ENCODE measurements around the gene GFRA4.
"Not testable (repeated sequence)": the region's sequence is repeated elsewhere in the genome, so short reads cannot be mapped to it uniquely, and the experiment has no call there.

GFRA4 gene

DNA sequence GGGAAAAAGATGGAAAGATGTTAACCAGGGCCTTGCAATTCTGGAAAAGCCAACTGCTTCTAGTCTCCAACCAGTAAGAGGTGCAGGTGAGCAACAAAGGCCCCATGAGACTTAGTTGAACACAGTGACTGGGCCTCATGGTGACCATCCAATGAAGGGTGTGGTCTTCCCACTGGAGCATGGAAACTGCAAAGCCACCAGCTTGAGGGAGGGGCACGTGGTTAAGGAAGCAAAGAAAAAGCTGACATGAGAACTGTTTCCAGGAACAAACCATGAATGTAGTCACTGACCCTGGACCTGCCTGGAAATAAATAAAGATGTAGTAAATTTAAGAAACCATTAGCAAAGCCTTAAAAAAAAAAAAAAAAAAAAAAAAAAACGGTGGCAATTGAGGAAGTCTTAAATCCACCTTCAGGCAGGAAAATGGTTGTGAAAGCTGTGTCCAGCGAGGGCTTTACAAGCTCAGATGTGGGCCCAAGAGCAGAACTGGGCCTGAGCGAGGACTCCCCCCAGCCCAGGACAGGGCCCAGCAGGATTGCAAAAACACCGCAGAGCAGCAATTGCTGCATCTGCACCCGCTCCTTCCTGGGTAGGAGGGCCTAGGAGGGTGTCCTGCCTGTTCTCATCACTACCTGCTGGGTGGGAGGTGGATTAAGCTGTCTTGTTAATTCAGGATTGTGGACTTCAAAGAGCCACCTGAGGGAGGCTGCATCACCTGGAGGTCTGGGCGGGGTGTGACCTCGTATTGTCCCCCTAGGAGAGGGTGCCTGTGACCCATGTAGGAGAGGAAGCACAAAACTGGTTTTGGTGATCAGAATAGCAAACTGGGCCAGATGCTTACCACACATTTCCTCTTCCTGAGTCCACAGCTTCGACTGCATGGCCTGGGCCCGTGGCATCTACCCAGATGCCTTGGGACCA lies 10.3 kb downstream of the GFRA4 start:
- peak; percentile 46 for DNase-seq

DNA sequence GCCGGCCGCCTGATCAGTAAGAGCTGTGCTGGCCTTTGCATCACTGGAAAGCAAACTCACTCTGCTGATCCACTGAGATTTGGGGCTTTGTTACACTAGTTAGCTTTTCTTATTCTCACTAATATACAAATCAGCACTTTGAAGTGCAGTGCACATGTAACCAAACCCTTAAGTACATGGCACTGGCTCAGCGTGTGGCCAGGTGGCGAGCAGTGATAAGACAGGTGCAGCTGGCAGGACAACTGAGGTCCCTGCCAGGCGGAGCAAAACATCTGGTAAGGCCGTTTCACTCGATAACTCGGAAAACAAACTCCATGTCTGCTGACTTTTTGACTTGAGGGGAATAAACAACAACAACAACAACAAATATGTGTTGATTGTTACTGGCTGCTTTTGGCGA lies 11.0 kb downstream of the GFRA4 start:
- DNase-seq, result peak; percentile 70

DNA sequence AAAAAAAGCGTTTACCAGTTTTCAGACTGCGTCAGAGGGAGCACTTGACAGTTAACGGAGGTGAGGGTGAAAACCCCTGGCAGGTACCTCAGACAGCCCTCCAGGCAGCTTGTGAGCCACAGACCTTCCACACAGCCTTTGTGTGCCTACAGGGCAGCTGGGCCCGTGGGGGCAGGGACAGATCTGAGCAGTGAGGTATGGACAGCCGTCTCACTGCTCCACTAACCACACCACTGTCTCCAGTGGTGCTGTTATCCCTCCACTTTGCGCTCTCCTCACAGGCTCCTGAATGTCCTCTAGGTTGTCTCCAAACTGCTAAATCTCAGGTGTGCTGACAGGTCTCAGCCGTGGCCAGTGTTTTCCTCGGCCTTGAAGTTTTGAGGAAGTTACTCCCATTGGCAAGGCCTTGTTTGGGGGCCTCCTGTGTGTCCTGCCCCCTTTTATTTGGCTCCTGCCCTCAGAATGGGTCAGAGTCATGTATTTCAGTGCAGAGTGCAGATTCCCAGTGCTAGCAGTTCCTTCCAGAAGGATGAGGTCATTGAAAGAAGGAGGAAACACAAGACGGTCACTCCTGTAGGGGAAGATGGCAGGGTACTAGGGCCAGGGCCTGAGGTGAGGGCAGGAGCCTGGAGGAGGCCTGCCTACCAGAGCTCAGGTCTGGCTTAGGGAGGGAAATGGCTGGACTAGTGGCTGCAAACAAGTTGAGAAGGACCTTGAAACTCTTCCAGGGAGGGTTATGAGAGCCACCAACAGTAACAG lies 11.8 kb downstream of the GFRA4 start:
- peak; percentile 54 for DNase-seq

DNA sequence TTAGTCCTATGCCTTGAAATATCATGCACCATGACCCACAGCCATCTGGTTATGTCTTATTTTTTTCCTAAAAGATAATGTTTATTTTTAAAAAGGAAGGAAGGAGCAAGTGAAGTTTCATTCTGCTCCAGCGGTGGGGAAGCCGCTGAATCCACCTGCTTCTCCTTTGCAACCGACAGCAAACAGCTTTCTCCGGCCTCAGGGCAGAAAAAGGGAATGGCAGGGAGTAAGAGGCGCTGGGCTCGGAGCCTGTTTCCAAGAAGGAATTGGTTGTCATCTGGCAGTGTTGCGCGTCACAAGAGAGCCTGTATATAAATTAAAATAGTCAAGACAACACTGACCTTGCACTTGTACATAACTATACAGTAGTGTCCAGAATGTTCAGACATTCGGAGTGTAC lies 14.2 kb downstream of the GFRA4 start:
- no peak for DNase-seq

DNA sequence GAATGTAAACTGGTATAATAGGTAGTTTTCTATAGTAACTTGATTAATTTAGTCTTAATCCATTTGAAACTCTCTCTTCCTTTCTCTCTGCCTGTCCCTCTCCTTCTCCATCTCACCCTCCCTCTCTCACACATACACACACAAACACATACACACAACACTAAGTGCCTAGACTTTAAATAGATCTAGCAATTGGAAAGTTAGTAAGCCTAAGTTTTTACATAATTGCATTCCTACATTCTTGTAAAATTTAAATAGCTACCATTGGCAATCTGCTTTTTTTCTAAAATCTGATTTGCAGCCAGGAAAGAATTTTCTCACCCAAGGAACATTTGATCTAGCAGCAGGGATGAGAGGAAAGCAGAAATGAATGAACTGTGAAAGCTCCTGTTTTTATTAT lies 15.7 kb downstream of the GFRA4 start:
- DNase-seq, result no peak

DNA sequence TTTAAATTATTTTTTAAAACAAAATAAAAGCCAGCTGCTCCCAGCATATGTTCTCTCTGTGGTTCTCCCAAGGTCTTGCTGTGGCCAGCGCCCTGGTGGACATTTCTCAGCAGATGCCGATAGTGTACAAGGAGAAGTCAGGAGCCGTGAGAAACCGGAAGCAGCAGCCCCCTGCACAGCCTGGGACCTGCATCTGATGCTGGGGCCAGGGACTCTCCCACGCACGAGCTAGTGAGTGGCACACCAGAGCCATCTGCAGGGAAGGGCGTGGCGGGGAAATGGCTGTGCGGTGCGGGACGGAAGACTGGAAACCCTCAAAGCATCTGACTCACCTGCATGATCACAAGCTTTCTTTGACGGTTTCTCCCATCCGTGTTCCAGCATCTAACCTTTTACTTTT lies 16.5 kb downstream of the GFRA4 start:
- DNase-seq, result no peak

DNA sequence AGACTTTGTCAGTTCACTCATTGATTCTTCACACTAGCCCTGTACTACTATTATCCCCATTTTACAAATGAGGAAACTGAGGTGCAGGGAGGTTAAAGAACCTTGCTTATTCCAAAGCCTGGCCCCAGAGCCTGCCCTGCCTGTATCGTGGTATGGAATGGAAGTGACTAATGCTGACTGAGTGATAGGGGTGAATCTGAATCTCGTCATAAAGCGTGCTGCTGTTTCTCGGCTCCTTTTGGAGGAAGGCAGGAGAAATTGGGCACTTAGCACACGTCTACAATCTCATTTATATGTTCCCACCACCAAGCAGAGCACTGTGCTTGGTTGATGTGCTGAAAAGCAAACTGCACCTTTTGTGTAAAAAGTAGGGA lies 17.1 kb downstream of the GFRA4 start:
- no peak for DNase-seq

DNA sequence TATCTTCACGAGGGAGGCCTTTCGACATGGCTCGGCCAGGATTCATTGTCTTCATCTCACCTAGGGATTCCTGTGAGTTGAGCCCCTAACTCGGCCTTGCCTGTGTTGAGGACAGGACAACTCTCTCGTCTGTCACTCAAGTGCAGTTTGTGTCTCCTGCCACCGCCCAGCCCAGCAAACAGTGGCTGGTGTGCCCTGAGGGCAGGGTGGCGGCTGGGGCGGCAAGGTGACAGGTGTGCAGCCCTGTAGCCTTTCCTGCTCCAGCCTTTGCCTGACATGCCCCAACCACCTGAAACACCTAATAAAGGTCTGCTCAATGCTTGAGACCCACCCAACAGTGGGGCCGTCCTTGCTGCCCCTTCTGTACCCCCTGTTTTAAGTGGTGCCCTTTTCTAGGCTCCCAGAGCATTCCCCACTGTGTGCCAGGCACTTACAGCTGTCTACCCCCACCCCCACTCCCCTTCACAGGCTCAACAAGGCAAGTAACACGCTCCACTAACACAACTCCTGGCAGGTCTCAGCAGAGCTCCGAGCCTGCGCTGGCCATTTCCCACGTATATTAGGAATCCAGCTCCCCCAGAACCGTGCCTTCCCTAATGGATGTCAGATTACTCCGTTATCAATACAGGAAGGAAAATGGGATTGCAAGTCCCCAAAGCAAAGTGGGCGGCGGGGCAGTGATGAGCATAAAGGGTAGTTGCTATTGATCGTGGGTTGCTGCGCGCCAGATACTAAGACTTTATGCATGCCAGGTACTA lies 17.7 kb downstream of the GFRA4 start:
- peak; percentile 17 for DNase-seq

DNA sequence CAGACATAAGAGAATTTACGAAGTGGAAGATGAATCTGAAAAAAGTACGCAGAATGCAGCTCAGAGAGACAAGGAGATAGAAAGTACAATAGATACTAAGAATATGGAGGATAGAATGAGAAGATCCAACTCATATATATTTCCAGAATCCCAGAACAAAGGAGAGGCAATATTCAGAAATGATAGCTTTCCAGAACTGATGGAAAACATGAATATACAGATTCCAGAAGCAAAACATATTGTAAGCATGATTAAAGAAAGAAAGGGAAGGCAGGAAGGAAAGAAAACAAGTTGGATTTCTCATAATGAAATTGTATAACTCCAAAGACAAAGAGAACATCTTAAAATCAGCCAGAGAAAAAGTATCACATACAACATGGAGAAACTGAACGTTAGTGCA lies 22.9 kb downstream of the GFRA4 start:
- no peak for DNase-seq

DNA sequence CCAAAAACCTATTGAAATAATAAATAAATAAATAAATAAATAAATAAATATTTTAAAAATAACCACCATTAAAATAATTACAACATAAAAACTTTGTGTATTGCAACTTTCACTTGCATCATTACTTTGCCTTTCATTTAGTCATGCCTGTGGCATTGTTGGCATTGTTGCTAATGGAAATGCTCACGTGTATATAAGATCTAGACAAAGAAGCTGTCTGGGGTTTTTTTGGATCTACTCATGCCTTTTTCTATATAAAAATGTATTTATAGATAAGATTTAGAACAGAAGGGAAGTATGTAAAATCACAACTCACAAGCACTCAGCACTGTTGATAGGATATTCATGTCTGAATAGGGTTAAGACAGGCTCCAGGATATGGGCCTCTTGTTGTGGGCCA lies 27.9 kb downstream of the GFRA4 start:
- DNase-seq, result no peak

DNA sequence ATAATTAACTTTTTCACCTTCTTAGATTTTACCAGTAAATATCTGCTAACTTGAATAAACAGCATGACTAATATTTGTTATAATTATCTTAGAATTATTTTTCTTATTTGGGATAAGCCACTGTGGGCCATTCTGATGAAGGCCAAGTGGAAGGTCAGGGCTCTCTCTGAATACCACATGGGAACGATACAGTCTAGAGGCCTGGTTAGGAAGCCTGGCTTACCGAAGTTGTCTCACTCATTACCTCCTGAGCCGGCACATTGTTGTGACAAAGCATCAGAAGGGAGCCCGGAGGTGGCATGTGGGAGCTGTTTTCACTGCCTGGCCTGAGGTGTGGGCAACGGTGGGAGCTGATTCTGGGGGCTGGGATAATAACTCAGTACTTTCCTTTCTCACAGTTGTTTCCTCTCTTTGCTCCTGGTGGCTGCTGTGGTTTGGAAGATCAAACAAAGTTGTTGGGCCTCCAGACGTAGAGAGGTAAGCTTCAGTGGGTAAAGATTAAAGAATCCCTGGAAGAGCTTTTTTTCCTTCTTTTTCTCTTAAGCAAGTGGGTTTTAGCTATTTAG lies 29.2 kb downstream of the GFRA4 start:
- no peak for DNase-seq

DNA sequence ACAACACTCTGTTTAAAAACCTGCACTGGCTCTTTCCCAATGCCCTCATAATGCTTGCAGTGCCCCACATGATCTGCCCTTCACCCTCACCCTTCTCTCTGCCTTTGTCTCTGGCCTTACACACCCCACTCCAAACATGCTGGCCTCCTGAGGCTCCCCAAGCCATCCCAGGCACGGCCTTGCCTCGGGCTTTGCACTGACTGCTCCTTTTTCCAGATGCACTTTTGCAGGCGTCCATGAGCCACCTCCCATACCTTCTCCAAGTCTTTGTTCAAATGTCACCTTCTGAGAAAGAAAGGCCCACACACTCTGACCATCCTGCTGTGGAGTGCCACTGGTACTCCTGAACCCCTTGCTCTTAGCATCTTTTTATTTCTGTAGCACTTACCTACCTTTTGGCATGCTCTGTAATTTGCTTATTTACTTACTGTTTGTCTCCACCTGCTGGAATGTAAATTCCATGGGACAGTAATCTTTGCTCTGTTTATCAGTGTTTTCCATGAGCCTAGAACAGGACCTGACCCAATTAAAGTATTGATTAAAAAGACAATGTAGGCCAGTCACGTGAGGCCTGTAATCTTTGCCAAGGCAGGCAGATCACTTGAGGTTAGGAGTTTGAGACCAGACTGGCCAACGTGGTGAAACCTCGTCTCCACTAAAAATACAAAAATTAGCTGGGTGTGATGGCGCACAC lies 30.7 kb downstream of the GFRA4 start:
- DNase-seq, result peak; percentile 22

DNA sequence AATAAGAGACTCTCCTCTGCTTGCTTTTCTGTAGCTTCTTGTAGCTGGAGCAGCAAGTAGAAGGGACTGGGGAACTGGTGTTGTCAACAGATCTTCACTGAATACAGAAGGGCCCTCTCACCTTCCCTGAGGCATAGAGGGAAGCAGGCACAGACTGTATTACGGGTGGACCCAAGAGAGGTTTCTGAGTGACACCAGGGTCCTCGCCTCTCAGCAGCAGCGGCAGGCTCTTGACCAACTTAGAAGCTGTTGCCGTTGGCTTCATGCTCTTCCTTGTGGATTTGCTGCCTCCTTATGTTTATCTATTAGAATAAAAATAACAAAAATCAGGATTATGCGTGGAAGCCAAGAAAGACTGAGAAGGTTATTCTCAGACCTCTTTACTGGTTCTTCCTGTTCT lies 31.7 kb downstream of the GFRA4 start:
- no peak for DNase-seq

DNA sequence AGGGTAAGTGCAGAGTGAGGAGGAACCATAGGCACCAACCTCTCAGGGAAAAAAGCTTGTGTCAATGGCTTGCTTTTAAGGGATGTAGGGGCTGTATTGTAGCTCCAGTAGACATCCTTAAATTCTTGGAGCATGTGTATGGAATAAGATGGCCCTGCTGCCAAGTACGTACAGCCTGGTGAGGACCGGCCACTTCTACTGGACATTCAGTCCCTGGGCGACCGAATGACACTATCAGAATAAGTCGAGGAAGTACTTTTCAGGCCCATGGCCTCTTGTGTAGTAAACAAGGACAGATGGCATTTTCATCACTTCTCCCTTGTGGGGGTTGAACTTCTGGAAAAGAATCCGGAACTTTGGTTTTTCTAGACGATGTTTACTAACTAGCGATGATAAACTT lies 32.8 kb downstream of the GFRA4 start:
- no peak for DNase-seq

DNA sequence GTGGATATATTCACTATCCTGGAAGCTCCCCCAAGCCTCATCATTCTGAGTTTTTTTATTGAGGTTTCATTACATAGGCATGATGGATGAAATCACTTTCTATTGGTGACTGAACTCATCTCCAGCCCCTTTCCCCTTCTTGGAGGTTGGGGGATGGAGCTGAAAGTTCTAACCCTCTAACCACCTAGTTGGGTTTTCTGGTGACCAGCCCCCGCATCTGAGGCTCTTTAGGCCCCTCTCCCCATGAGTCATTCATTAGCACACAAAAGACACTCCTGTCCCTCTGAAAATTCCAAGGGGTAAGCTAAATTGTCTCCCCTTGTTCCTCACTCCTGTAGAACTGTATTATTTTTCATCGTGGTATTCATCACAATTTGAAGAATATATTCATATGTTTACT lies 33.3 kb downstream of the GFRA4 start:
- DNase-seq, result no peak

DNA sequence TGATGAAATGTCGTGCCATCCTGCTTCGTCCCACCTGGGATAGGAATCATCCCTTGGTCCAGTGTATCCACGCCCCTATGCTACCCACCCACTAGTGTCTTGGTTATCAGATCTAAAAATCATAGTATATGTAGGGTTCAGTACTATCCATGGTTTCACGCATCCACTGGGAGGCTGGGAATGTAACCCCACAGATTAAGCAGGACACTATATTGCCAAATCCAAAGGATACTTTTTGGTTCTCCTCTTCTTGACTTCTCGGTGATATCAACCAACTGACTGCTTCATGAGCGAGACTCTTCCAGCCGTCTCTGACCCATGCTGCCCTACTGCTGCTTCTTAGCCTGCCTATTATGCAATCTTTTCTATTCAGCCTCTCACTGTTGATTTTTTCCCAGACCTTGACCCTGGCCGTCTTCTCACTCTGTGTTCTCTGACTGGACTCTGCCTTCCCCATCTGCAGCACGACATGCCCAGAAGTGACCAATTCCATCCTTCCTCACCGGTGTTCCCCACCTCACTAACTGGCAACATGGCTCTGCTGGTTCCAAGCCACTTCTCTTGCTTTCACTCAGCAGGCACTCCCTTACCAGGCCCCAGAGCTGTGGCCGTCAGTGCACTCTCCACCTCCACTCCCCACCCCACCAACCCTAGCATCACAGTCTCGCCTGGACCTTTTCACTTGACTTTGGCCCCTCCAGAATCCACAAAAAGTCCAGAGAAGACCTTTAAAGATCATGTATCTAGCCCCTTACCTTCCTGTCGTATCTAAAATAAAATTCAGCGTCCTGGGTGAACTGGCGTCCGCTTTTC lies 34.5 kb downstream of the GFRA4 start:
- no peak for DNase-seq

DNA sequence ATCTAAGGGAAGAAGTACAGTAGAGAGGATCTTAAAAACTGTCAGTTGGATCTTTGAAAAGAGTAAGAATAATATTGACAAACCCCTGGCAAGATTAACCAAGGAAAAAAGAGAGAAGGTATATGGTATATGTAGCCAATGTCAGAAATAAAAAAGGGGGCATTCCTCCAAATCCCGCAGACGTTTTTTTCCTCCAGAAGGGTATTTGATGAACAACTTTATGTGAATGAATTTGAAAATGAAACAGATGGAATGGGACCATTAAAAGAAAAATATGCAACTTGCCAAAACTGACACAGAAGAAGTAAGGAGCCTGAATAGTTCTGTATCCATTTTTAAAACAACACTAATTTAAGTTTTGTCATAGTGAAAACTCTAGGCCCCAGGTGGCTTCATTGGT lies 35.7 kb downstream of the GFRA4 start:
- no peak for DNase-seq

DNA sequence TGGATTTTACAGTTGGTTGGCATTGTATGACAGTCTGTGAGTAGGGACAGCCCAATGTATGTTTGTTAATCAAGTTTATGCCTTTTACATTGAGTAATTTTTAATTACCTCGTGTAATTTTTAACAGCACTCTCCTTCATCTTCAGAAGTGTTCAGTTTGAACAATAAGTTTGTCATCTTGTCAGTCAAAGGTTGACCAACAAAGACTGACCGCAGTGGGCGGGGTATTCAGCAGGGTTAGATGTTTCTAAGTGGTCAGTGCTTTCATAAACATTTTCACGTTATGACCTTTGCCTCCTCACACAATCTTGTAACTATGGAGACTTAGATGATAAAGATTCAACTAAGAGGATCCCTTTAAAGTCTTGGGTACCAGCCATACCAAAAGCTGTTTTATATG lies 40.8 kb downstream of the GFRA4 start:
- no peak for DNase-seq

DNA sequence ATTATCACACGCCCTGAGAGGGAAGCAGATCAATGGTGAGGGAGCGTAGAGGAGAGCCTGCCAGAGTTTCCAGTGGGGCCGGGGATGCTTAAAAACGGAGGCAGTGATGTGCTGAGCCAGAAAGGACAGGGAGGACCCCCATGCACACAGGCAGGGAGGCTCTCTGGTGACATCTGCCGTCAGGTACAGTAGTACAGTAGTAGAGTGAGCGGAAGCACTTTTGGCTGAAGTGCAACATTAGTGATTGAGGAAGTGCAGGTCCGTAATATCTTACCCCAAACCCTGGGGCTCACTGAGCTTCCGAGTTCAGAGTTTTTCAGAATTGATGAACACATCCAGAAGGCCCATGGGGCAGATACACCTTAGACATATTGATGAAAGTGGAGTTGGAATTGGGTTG lies 42.1 kb downstream of the GFRA4 start:
- DNase-seq, result no peak

DNA sequence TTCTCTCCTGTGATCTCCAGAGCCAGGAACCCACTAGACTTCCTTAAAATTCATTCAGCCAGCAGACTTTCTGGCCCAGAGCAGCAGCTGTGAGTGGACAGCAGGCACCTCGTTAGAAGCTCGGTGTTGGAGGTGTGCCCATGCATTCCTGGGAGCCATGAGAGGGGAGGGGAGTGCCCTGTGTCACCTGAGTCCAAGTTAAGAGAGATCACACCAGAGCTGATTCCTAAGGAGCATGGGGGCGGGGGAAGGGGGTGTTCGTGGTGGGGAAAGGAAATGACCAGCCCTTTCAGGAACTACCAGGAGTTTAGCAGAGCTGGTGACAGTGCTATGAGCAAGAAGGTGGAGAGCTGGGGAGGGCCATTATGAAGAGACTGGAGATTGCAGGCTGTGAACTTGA lies 46.9 kb downstream of the GFRA4 start:
- no peak for DNase-seq

DNA sequence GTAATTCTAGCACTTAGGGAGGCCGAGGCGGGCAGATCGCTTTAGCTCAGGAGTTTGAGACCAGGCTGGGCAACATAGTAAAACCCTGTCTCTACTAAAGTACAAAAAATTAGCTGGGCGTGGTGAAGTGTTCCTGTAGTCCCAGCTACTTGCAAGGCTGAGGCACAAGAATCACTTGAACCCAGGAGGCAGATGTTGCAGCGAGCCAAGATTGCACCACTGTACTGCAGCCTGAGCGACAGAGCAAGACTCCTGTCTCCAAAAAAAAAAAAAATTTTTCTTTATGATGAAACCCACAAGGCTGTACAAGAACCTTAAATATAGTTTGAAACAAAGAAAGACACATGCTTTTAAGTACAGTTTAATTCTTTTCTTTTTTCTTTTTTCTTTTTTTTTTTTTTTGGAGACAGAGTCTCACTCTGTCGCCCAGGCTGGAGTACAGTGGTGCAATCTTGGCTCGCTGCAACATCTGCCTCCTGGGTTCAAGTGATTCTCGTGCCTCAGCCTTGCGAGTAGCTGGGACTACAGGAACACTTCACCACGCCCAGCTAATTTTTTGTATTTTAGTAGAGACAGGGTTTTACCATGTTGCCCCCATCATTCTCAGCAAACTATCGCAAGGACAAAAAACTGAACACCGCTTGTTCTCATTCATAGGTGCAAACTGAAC lies 47.9 kb downstream of the GFRA4 start:
- not testable (repeated sequence) for DNase-seq

Measured in DMS53 (cell line).